Esophagus squamous epithelium (tissue), 5 donors: ENCODE data around the gene CDH13. TPM values are rescaled to one million over a fixed set of nuclear protein-coding genes. Genes with fewer than 3 reads are reported as not detected.

Experiments used
- DNase-seq: peaks from one replicate; lab custom pipeline; 2025; lab: John Stamatoyannopoulos, UW
- H3K27ac ChIP-seq, 4 donors: fragments of 200-600 bp; sonication (generic); one replicate each; pipeline ENCODE4 v1.5.1; 2016 to 2019; ENCODE audit warnings: mild to moderate bottlenecking in 1 of 4
- H3K27me3 ChIP-seq, 4 donors: fragments of 200-600 bp; sonication (generic); 1 replicate in 3 of 4; 2 replicates in 1 of 4; pipeline versions ENCODE4 v1.5.1 to v1.6.0; 2017 to 2021; ENCODE audit warnings: antibody characterized with exemption in 1 of 4
- H3K36me3 ChIP-seq, 3 donors: fragments of 200-600 bp; sonication (generic); one replicate each; pipeline ENCODE4 v1.5.1; 2016 to 2019
- H3K4me1 ChIP-seq, 3 donors: fragments of 200-600 bp; sonication (generic); one replicate each; pipeline ENCODE4 v1.5.1; 2017 to 2019
- H3K4me3 ChIP-seq, 4 donors: fragments of 200-600 bp; sonication (generic); 1 replicate in 3 of 4; 2 replicates in 1 of 4; pipeline ENCODE4 v1.5.1; 2016 to 2019; ENCODE audit warnings: mild to moderate bottlenecking in 2 of 4, moderate library complexity in 1 of 4
- H3K9me3 ChIP-seq, 3 donors: fragments of 200-600 bp; sonication (generic); one replicate each; pipeline ENCODE4 v1.5.1; 2016 to 2019
- POLR2A ChIP-seq, 4 donors: fragments of 450-650 bp; IDR thresholded peaks; one replicate each; pipeline ENCODE4 v1.6.1; 2017; ENCODE audit warnings: antibody characterized with exemption in 4 of 4, mild to moderate bottlenecking in 4 of 4, moderate library complexity in 3 of 4
- WGBS, 2 donors: methylation state at CpG; one replicate each; pipeline ENCODE4 v1.1.5; 2018; 5-methylcytosine and 5-hydroxymethylcytosine counted together
- intact Hi-C: fragments of 100-400 bp; cut with DNase I; formaldehyde crosslinking; loops from one replicate; pipeline ENCODE4 v1.15.0; 2022
- total RNA-seq, 4 donors: library from RNA; depleted of rRNA; stranded (reverse); fragments of >200 nt; gene quantifications; one replicate each; pipeline ENCODE4 v1.1.0, GENCODE V29; 2016
- TF ChIP-seq, protein P1 (sequence below), 6 experiments: fragments of 450-650 bp in 4 of 6; fragments of 200-600 bp in 2 of 6; sonication (generic) in 2 of 6; IDR thresholded peaks; one replicate each; pipeline ENCODE4 v1.5.1; 2016 to 2019; ENCODE audit warnings: antibody characterized with exemption in 6 of 6, mild to moderate bottlenecking in 4 of 6, moderate library complexity in 4 of 6
- donor health status: DM: yes; HTN: yes; CAD: no.

Gene CDH13
- total RNA-seq, 4 donors from 2014 or later, result 6.9 to 31.9 (median 21.1) TPM

DNA sequence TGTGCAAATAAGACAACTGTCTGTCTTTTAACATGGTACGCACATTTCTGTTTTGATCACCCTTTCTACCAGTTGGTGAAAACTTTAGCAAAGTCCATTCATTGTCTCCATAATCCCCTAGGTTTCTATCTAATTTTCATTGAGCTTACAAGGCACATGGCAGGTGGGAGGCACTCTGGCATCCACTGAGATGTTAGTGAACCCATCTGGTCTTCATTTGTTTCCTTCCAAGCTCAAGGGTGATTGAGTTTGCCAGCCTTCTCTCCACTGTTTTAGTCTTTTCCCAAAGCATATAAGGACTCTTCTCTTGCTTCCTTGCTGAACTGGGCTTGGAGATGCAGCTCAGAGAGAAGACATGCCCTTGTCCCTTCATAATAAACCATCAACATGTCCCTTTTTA lies 179.1 kb downstream of the CDH13 start:
- Histone ChIP-seq H3K27me3 (no peaks in the 10 kb centered on the region), H3K36me3 (no peaks in the 10 kb centered on the region), H3K4me1 (no peaks in the 10 kb centered on the region), H3K27ac (no peak overlapping the region), H3K9me3 (no peaks in the 10 kb centered on the region), H3K4me3 (no peak overlapping the region)
- no peak for TF ChIP-seq POLR2A (IDR thresholded peaks at IDR 0.05)
- TF ChIP-seq, protein P1, sequence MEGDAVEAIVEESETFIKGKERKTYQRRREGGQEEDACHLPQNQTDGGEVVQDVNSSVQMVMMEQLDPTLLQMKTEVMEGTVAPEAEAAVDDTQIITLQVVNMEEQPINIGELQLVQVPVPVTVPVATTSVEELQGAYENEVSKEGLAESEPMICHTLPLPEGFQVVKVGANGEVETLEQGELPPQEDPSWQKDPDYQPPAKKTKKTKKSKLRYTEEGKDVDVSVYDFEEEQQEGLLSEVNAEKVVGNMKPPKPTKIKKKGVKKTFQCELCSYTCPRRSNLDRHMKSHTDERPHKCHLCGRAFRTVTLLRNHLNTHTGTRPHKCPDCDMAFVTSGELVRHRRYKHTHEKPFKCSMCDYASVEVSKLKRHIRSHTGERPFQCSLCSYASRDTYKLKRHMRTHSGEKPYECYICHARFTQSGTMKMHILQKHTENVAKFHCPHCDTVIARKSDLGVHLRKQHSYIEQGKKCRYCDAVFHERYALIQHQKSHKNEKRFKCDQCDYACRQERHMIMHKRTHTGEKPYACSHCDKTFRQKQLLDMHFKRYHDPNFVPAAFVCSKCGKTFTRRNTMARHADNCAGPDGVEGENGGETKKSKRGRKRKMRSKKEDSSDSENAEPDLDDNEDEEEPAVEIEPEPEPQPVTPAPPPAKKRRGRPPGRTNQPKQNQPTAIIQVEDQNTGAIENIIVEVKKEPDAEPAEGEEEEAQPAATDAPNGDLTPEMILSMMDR (IDR thresholded peaks at IDR 0.05), result no peak
- intact Hi-C loops, result no loop called here
- WGBS, 2 donors, result 95 to 100% methylated on average over 1 of the region's 1 CpG
- DNase-seq, result no peak

DNA sequence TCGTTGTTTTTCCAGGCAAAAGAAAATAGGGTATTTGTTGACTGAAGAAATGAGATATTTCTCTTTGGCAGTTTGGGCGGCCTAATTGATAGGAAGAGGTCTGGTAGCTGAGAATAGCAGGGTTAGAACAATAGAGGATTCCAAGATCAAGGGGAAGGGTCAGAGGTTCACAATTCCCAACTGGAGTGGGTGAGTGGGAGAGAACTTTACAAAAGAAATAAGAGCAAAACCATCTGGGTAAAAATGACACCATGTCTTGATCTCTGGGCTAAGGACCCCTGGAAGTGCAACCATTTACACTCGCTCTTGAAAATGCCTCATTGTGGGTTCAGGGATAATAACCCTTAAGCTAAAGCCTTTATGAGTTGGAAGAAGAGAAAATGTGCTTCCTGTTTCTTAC lies 180.5 kb downstream of the CDH13 start:
- Histone ChIP-seq H3K27ac (no peak overlapping the region), H3K4me1 (no peaks in the 10 kb centered on the region), H3K4me3 (no peak overlapping the region), H3K36me3 (no peaks in the 10 kb centered on the region), H3K9me3 (no peaks in the 10 kb centered on the region), H3K27me3 (no peaks in the 10 kb centered on the region)
- intact Hi-C loops, result no loop called here
- no peak for TF ChIP-seq POLR2A (IDR thresholded peaks at IDR 0.05)
- TF ChIP-seq, protein P1 (IDR thresholded peaks at IDR 0.05), result no peak
- 51 to 64% methylated on average over 3 of the region's 3 CpGs for WGBS, 2 donors
- no peak for DNase-seq

DNA sequence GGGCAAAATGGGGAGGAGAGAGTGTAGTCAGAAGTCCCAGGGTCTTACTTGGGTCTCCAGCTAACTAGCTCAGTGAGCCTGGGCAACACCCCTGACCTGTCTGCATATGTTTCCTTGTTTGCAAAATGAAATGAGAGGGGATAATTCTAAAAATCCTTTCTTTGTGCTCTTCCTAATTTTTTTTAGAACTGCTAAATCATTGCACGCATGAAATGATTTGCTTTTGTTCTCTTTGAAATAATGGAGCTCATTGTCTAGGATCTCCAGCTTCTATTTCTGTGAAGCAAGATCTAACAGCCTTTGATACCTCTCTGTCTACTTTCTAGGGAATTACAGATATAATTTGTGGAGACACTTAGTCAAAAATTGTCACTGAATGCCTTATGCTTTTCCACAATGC lies 181.3 kb downstream of the CDH13 start:
- Histone ChIP-seq H3K4me1 (no peaks in the 10 kb centered on the region), H3K27ac (no peak overlapping the region), H3K27me3 (no peaks in the 10 kb centered on the region), H3K36me3 (no peaks in the 10 kb centered on the region), H3K4me3 (no peak overlapping the region), H3K9me3 (no peaks in the 10 kb centered on the region)
- intact Hi-C loops, result no loop called here
- TF ChIP-seq, protein P1 (IDR thresholded peaks at IDR 0.05), result no peak
- TF ChIP-seq POLR2A (IDR thresholded peaks at IDR 0.05), result no peak
- DNase-seq, result no peak
- WGBS, 2 donors, result 62 to 63% methylated on average over 1 of the region's 1 CpG

DNA sequence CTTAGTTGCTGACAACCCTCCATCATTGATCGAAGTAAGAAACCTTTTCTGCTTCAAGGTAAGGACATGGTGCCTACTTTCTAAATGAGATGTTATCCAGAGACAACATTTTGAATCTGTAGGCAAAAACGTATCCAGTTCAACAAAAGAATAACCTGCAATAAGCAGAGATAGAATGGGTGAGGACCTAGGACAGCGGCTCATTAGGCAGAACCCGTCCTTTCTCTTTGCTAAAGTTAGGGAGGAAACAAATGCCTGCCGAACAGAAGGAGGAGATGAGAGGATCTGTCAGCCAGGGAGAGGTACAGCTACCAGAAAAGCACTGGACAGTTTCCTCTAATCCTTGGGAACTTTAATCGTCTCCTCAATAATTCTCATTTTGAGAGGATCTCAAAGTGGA lies 183.3 kb downstream of the CDH13 start:
- no peaks in the 10 kb centered on the region for H3K36me3 ChIP-seq
- no peak overlapping the region for H3K4me3 ChIP-seq
- no peak for DNase-seq
- 64 to 78% methylated on average over 6 of the region's 6 CpGs for WGBS, 2 donors
- H3K27me3 ChIP-seq, result no peaks in the 10 kb centered on the region
- TF ChIP-seq, protein P1 (IDR thresholded peaks at IDR 0.05), result no peak
- no peak for TF ChIP-seq POLR2A (IDR thresholded peaks at IDR 0.05)
- intact Hi-C loops, result no loop called here
- H3K27ac ChIP-seq, result no peak overlapping the region
- no peaks in the 10 kb centered on the region for H3K9me3 ChIP-seq
- no peaks in the 10 kb centered on the region for H3K4me1 ChIP-seq

DNA sequence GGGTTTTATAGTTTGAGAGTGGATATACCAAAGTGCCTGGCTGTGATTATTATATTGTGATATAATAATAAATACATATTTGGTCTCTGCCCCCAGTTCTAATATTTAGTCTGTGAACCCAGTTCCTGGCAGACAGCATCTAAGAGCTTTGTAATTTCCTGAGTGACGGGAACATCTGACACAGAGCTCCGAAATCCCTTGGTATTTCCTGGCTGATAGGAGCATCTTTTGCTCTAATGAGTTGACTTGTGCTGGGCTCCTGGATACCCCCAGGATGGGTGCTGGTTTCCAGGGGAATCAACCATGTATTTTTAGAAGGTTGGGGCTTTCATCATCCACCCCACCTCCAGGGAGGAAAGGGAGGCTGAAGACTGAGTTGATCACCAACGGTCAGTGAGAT lies 187.3 kb downstream of the CDH13 start:
- Histone ChIP-seq H3K4me1 (no peaks in the 10 kb centered on the region), H3K27me3 (no peaks in the 10 kb centered on the region), H3K27ac (no peak overlapping the region), H3K36me3 (no peaks in the 10 kb centered on the region), H3K9me3 (no peaks in the 10 kb centered on the region), H3K4me3 (no peak overlapping the region)
- DNase-seq, result no peak
- TF ChIP-seq, protein P1 (IDR thresholded peaks at IDR 0.05), result no peak
- no peak for TF ChIP-seq POLR2A (IDR thresholded peaks at IDR 0.05)
- WGBS, 2 donors, result 69 to 88% methylated on average over 2 to 3 of the region's 3 CpGs
- intact Hi-C loops, result no loop called here
